Spleen (tissue), 11 donors: ENCODE results near the gene DDX5. TPM values are rescaled to one million over a fixed set of nuclear protein-coding genes. Genes with fewer than 3 reads are reported as not detected.

ENCODE experiments used
- DNase-seq: peaks from one replicate; pipeline ENCODE4 v3.0.0-alpha.2; 2020
- H3K27ac ChIP-seq, 8 donors: fragments of 200-600 bp; sonication (generic) in 7 of 8; 1 replicate in 4 of 8; 2 replicates in 4 of 8; pipeline versions ENCODE4 v1.5.0 to v1.8.0; 2016 to 2021; ENCODE audit warnings: inconsistent platforms in 4 of 8, mild to moderate bottlenecking in 4 of 8, moderate library complexity in 1 of 8
- H3K27me3 ChIP-seq, 7 donors: fragments of 200-600 bp; sonication (generic) in 6 of 7; replicated peaks in 1 of 7; 1 replicate in 4 of 7; 2 replicates in 3 of 7; pipeline versions ENCODE4 v1.5.0 to v1.8.0; 2016 to 2021; ENCODE audit warnings: inconsistent platforms in 3 of 7, mild to moderate bottlenecking in 1 of 7
- H3K36me3 ChIP-seq, 6 donors: fragments of 200-600 bp; sonication (generic) in 5 of 6; 1 replicate in 4 of 6; 2 replicates in 2 of 6; pipeline versions ENCODE4 v1.5.0 to v1.8.0; 2016 to 2021; ENCODE audit warnings: inconsistent platforms in 2 of 6
- H3K4me1 ChIP-seq, 6 donors: fragments of 200-600 bp; sonication (generic) in 5 of 6; 1 replicate in 3 of 6; 2 replicates in 3 of 6; pipeline versions ENCODE4 v1.5.0 to v1.8.0; 2016 to 2021; ENCODE audit warnings: inconsistent platforms in 3 of 6
- H3K4me3 ChIP-seq, 8 donors: fragments of 200-600 bp; sonication (generic) in 7 of 8; 1 replicate in 4 of 8; 2 replicates in 4 of 8; pipeline versions ENCODE4 v1.5.0 to v1.8.0; 2016 to 2021; ENCODE audit warnings: inconsistent platforms in 4 of 8, mild to moderate bottlenecking in 4 of 8, moderate library complexity in 2 of 8
- H3K9me3 ChIP-seq, 8 donors: fragments of 200-600 bp; sonication (generic) in 7 of 8; 1 replicate in 4 of 8; 2 replicates in 4 of 8; pipeline versions ENCODE4 v1.5.0 to v1.8.0; 2016 to 2021; ENCODE audit warnings: inconsistent platforms in 4 of 8
- CTCF ChIP-seq, 11 experiments: fragments of 200-600 bp in 7 of 11; fragments of 450-650 bp in 4 of 11; sonication (generic) in 4 of 11; IDR thresholded peaks in 8 of 11; conservative IDR thresholded peaks in 3 of 11; 1 replicate in 7 of 11; 2 replicates in 4 of 11; pipeline versions ENCODE4 v1.4.0 to v1.8.0; 2016 to 2021; ENCODE audit warnings: antibody characterized with exemption in 11 of 11, inconsistent platforms in 4 of 11, mild to moderate bottlenecking in 1 of 11
- POLR2A ChIP-seq, 3 donors: fragments of 450-650 bp; IDR thresholded peaks; one replicate each; pipeline ENCODE4 v1.5.1; 2017; ENCODE audit warnings: antibody characterized with exemption in 3 of 3, mild to moderate bottlenecking in 1 of 3
- POLR2AphosphoS5 ChIP-seq, 3 donors: sonication (generic); formaldehyde crosslinking; IDR thresholded peaks; one replicate each; pipeline ENCODE4 v1.5.1; 2017; ENCODE audit warnings: antibody characterized with exemption in 3 of 3
- WGBS, 5 donors: extraction: QIAGEN DNeasy Blood & Tissue Kit in 3 of 5; methylation state at CpG; one replicate each; pipeline versions ENCODE4 v1.1.5 to v1.1.7; 2013 to 2018; 5-methylcytosine and 5-hydroxymethylcytosine counted together
- intact Hi-C: fragments of 100-400 bp; cut with DNase I; formaldehyde crosslinking; loops from one replicate; pipeline ENCODE4 v1.15.0; 2023; ENCODE audit warnings: low total_unique reads
- polyA plus RNA-seq, 3 donors: library from polyadenylated mRNA; stranded (reverse); fragments of 200-250 nt; gene quantifications; one replicate each; pipeline ENCODE4 v1.2.1, GENCODE V29; 2013
- total RNA-seq, 7 donors: library from RNA; depleted of rRNA in 3 of 7; stranded (reverse); fragments of >200 nt in 3 of 7; fragmentation: NEBNext Ultra II Directional in 4 of 7; extraction: Animal tissue kit (Norgen Biotek cat#: 25700) in 4 of 7; gene quantifications; one replicate each; pipeline versions ENCODE4 v1.1.0 to v1.2.1, GENCODE V29; 2016 to 2021
- donor health status: healthy with polysubstance abuse.
- donor health status: DM: no; HTN: no; CAD: no; lungs with moderate emphysema.
- donor health status: DM: no; HTN: no; CAD: no.
- donor health status: Bipolar disorder and iron deficiency.
- donor health status: healthy.
- donor health status: DM: no; HTN: no; CAD: no.
- donor health status: DM: yes; HTN: yes; CAD: no.

DDX5 gene
- total and polyA plus RNA-seq, 10 donors: 493 to 2,219 (median 1,080) TPM

GRCh38 chr17:64534187-64534586, 28.1 kb upstream of the DDX5 start:
- H3K4me3 ChIP-seq: no peak overlapping the region
- TF ChIP-seq CTCF (IDR thresholded peaks at IDR 0.05 in 8 of 11, conservative IDR thresholded peaks at IDR 0.05 in 3 of 11): no peak
- TF ChIP-seq POLR2A (IDR thresholded peaks at IDR 0.05): no peak
- TF ChIP-seq POLR2AphosphoS5 (IDR thresholded peaks at IDR 0.05): no peak
- peaks cover 0 to 8% (median 2%) of the 10 kb centered on the region in 6 donors for H3K4me1 ChIP-seq
- H3K36me3 ChIP-seq: peaks cover 1 to 100% (median 98%) of the 10 kb centered on the region in 6 donors
- intact Hi-C loops: no loop called here
- no peaks in the 10 kb centered on the region for H3K9me3 ChIP-seq
- H3K27me3 ChIP-seq: no peaks in the 10 kb centered on the region
- no peak for DNase-seq
- 82 to 90% (median 85%) methylated on average over 3 of the region's 3 CpGs for WGBS, 5 donors
- H3K27ac ChIP-seq: peak overlapping the region in 6 of 8 donors; percentile 9 to 30 (median 17)

GRCh38 chr17:64533784-64534183, 27.7 kb upstream of the DDX5 start:
- no peak overlapping the region for H3K4me3 ChIP-seq
- H3K27ac ChIP-seq: peak overlapping the region in 5 of 8 donors; percentile 9 to 30 (median 14)
- H3K36me3 ChIP-seq: peaks cover 4 to 100% (median 98%) of the 10 kb centered on the region in 6 donors
- no peak for DNase-seq
- TF ChIP-seq CTCF (IDR thresholded peaks at IDR 0.05 in 8 of 11, conservative IDR thresholded peaks at IDR 0.05 in 3 of 11) (no peak), POLR2A (IDR thresholded peaks at IDR 0.05) (no peak), POLR2AphosphoS5 (IDR thresholded peaks at IDR 0.05) (no peak)
- H3K9me3 ChIP-seq: no peaks in the 10 kb centered on the region
- H3K27me3 ChIP-seq: no peaks in the 10 kb centered on the region
- WGBS, 5 donors: 74 to 90% (median 80%) methylated on average over 2 of the region's 2 CpGs
- peaks cover 0 to 8% (median 2%) of the 10 kb centered on the region in 6 donors for H3K4me1 ChIP-seq
- intact Hi-C loops: no loop called here

GRCh38 chr17:64532409-64532808, 26.3 kb upstream of the DDX5 start:
- no peak for DNase-seq
- intact Hi-C loops: no loop called here
- H3K36me3 ChIP-seq: peaks cover 4 to 100% (median 97%) of the 10 kb centered on the region in 6 donors
- peaks cover 0 to 8% (median 2%) of the 10 kb centered on the region in 6 donors for H3K4me1 ChIP-seq
- H3K27ac ChIP-seq: no peak overlapping the region
- 88 to 96% (median 95%) methylated on average over 5 of the region's 5 CpGs for WGBS, 5 donors
- no peaks in the 10 kb centered on the region for H3K27me3 ChIP-seq
- H3K9me3 ChIP-seq: no peaks in the 10 kb centered on the region
- H3K4me3 ChIP-seq: no peak overlapping the region
- TF ChIP-seq CTCF (IDR thresholded peaks at IDR 0.05 in 8 of 11, conservative IDR thresholded peaks at IDR 0.05 in 3 of 11) (no peak), POLR2A (IDR thresholded peaks at IDR 0.05) (no peak), POLR2AphosphoS5 (IDR thresholded peaks at IDR 0.05) (no peak)

- intact Hi-C loops: no loop called here
- WGBS, 5 donors: 81 to 92% (median 90%) methylated on average over 5 of the region's 5 CpGs
- no peak overlapping the region for H3K27ac ChIP-seq
- H3K36me3 ChIP-seq: peaks cover 4 to 100% (median 97%) of the 10 kb centered on the region in 6 donors
- peaks cover 0 to 8% (median 2%) of the 10 kb centered on the region in 6 donors for H3K4me1 ChIP-seq
- no peak for DNase-seq
- TF ChIP-seq POLR2AphosphoS5 (IDR thresholded peaks at IDR 0.05) (peak in 1 of 3 donors; percentile 17), POLR2A (IDR thresholded peaks at IDR 0.05) (no peak)
- no peaks in the 10 kb centered on the region for H3K9me3 ChIP-seq
- no peaks in the 10 kb centered on the region for H3K27me3 ChIP-seq
- no peak overlapping the region for H3K4me3 ChIP-seq
Observed at GRCh38 chr17:64531955-64532371, 25.9 kb upstream of the DDX5 start.
